SH-SY5Y (cell line): ENCODE data around the gene RAG2.

Experiments used
- GATA2 ChIP-seq: IDR thresholded peaks from 2 replicates; pipeline ENCODE4 v1.6.1; 2011; ENCODE audit warnings: mild to moderate bottlenecking, low read depth, low read length
- GATA3 ChIP-seq: IDR thresholded peaks from 2 replicates; pipeline ENCODE4 v1.6.1; 2011; ENCODE audit warnings: low read depth, mild to moderate bottlenecking, low read length, moderate library complexity

DNA sequence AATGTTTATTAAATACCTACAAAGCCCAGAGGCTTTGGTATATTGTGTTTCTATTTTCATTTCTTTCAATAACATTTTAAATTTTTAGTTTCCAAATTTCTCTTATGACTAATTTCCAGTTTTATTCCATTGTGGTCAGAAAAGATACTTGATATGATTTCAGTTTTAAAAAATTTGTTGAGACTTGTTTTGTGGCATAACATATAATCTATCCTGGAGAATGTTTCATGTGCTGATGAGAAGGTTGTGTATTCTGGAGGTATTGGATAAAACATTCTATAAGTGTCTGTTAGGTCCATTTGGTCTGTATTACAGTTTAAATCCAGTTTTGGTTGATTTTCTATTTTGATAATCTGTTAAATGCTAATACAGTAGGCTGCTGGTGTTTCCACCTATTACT lies 40.0 kb downstream of the RAG2 start:
- no peak for TF ChIP-seq GATA3
- no peak for TF ChIP-seq GATA2
